Neural cell (in vitro differentiated cells): ENCODE data around the gene RFNG. TPM values are rescaled to one million over a fixed set of nuclear protein-coding genes. Genes with fewer than 3 reads are reported as not detected.

Experiments used
- H2AFZ ChIP-seq: fragments of 200-600, 300-800 bp; sonication (generic), shearing (Covaris generic); 2 replicates; pipeline ENCODE4 v1.6.0; 2014; ENCODE audit warnings: low read depth, mild to moderate bottlenecking, antibody characterized with exemption, low read length, moderate library complexity
- H3F3A ChIP-seq: fragments of 200-600 bp; shearing (Covaris generic); 2 replicates; pipeline ENCODE4 v1.6.1; 2016; ENCODE audit warnings: mild to moderate bottlenecking, moderate library complexity, mixed read lengths, antibody characterized with exemption, low read length; ENCODE audit not compliant: insufficient read depth, poor library complexity, severe bottlenecking
- H3K27ac ChIP-seq: fragments of 200-600, 300-800 bp; sonication (generic), shearing (Covaris generic); 2 replicates; pipeline ENCODE4 v1.5.1; 2014; ENCODE audit warnings: mild to moderate bottlenecking, low read length, moderate library complexity
- H3K27me3 ChIP-seq: fragments of 300-800, 200-600 bp; sonication (generic), shearing (Covaris generic); 2 replicates; pipeline ENCODE4 v1.6.0; 2014; ENCODE audit warnings: mild to moderate bottlenecking, low read depth, low read length, moderate library complexity; ENCODE audit not compliant: insufficient read depth
- H3K36me3 ChIP-seq: fragments of 300-800, 200-600 bp; sonication (generic), shearing (Covaris generic); 2 replicates; pipeline ENCODE4 v1.5.1; 2014; ENCODE audit warnings: mild to moderate bottlenecking, antibody characterized with exemption, low read length, moderate library complexity; ENCODE audit not compliant: insufficient read depth
- H3K4me2 ChIP-seq: fragments of 300-800, 200-600 bp; sonication (generic), shearing (Covaris generic); 2 replicates; pipeline ENCODE4 v1.6.0; 2014; ENCODE audit warnings: mild to moderate bottlenecking, low read length
- H3K4me3 ChIP-seq: fragments of 300-800, 200-600 bp; sonication (generic), shearing (Covaris generic); 2 replicates; pipeline ENCODE4 v1.5.1; 2014; ENCODE audit warnings: mild to moderate bottlenecking, low read length, moderate library complexity
- H3K79me2 ChIP-seq: fragments of 200-600 bp; shearing (Covaris generic); replicated peaks from 2 replicates; pipeline ENCODE4 v1.6.0; 2014; ENCODE audit warnings: mild to moderate bottlenecking, low read length, moderate library complexity; ENCODE audit not compliant: insufficient read depth
- H3K9ac ChIP-seq: fragments of 300-800, 200-600 bp; sonication (generic), shearing (Covaris generic); 2 replicates; pipeline ENCODE4 v1.6.1; 2016; ENCODE audit warnings: mild to moderate bottlenecking, low read length, mixed read lengths
- H3K9me2 ChIP-seq: fragments of 200-600 bp; shearing (Covaris generic); 2 replicates; pipeline ENCODE4 v1.6.1; 2016; ENCODE audit warnings: mild to moderate bottlenecking, low read length, mixed read lengths; ENCODE audit not compliant: insufficient read depth
- H3K9me3 ChIP-seq: fragments of 200-600, 300-800 bp; sonication (generic), shearing (Covaris generic); 2 replicates; pipeline ENCODE4 v1.6.1; 2016; ENCODE audit warnings: mild to moderate bottlenecking, mixed run types, low read length, moderate library complexity, mixed read lengths
- H4K20me1 ChIP-seq: fragments of 200-600 bp; shearing (Covaris generic); 2 replicates; pipeline ENCODE4 v1.6.1; 2016; ENCODE audit warnings: mild to moderate bottlenecking, mixed run types; ENCODE audit not compliant: insufficient read depth
- EP300 ChIP-seq: fragments of 450-650 bp; conservative IDR thresholded peaks from 2 replicates; pipeline ENCODE4 v1.6.1; 2014; ENCODE audit warnings: antibody characterized with exemption, mild to moderate bottlenecking, moderate library complexity; ENCODE audit not compliant: poor library complexity, severe bottlenecking
- EZH2 ChIP-seq: fragments of 200-600, 300-800 bp; shearing (Covaris generic), sonication (generic); IDR thresholded peaks from 2 replicates; pipeline ENCODE4 v1.6.1; 2014; ENCODE audit warnings: antibody characterized with exemption, low read length, borderline replicate concordance, mild to moderate bottlenecking; ENCODE audit not compliant: insufficient read depth, poor library complexity, severe bottlenecking
- MXI1 ChIP-seq: fragments of 450-650 bp; conservative IDR thresholded peaks from 2 replicates; pipeline ENCODE4 v1.6.1; 2014; ENCODE audit warnings: antibody characterized with exemption, mild to moderate bottlenecking; ENCODE audit not compliant: poor library complexity, severe bottlenecking
- POLR2AphosphoS5 ChIP-seq: IDR thresholded peaks from 2 replicates; pipeline ENCODE4 v1.6.1; 2012
- RAD21 ChIP-seq: fragments of 450-650 bp; conservative IDR thresholded peaks from 2 replicates; pipeline ENCODE4 v1.6.1; 2014; ENCODE audit warnings: antibody characterized with exemption, mild to moderate bottlenecking, moderate library complexity
- SMC3 ChIP-seq: fragments of 450-650 bp; conservative IDR thresholded peaks from 2 replicates; pipeline ENCODE4 v1.6.1; 2014; ENCODE audit warnings: antibody characterized with exemption, mild to moderate bottlenecking, moderate library complexity; ENCODE audit not compliant: poor library complexity
- TAF1 ChIP-seq: IDR thresholded peaks from 2 replicates; pipeline ENCODE4 v1.6.1; 2012; ENCODE audit warnings: low read depth
- polyA plus RNA-seq: library from polyadenylated mRNA; depleted of rRNA; stranded (reverse); fragments of >200 nt; gene quantifications from 2 replicates; pipeline ENCODE4 v1.2.3, GENCODE V29; 2014
- TF ChIP-seq, protein P1 (sequence below): fragments of 450-650 bp; IDR thresholded peaks from 2 replicates; pipeline ENCODE4 v1.5.1; 2014; ENCODE audit warnings: antibody characterized with exemption, mild to moderate bottlenecking, moderate library complexity; ENCODE audit not compliant: poor library complexity, severe bottlenecking
- TF ChIP-seq, protein P2 (sequence below): IDR thresholded peaks from 2 replicates; pipeline ENCODE4 v1.6.1; 2012; ENCODE audit warnings: borderline replicate concordance

RFNG gene
- polyA plus RNA-seq, 1 donor from 2014 or later = 176 TPM

DNA sequence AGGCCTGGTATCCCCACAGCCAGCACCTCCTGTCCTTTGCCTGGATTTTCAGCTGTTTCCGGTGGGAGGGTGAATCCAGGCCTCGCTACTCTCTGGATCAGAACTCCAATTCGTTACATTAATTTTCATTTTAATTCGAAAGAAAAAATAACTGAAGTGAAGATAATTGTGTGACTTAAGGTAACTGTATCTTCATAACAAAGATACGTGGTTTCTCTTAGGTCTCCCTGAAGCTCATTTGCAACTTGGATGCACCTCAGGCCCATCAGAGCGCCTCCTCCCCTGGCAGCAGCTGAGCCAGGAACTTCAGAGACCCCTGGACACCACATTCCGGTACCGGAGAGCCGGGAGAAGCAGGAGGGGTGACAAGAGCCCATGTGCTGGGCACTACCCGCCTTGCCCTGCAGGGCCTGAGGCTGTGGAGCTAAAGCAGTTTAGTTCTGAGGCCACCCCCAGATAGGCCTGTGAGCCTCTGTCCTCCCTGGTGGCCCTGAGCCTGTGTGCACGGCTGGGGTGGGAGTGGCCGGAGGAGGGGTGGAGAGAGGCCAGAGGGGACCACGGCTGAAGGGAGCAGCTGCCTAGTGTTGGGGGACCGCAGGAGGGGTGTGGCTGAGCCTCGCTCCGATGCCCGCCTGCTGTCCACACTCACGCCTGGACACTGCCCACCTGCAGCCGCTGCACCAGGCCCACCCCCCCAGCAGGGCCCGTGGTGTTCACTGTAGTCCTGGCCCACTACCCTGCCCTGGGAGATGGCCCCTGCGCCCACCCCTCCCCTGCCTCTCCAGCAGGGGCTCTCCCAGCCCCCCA lies 25.4 kb upstream of the RFNG start:
- no peak overlapping the region for H3K4me3 ChIP-seq

DNA sequence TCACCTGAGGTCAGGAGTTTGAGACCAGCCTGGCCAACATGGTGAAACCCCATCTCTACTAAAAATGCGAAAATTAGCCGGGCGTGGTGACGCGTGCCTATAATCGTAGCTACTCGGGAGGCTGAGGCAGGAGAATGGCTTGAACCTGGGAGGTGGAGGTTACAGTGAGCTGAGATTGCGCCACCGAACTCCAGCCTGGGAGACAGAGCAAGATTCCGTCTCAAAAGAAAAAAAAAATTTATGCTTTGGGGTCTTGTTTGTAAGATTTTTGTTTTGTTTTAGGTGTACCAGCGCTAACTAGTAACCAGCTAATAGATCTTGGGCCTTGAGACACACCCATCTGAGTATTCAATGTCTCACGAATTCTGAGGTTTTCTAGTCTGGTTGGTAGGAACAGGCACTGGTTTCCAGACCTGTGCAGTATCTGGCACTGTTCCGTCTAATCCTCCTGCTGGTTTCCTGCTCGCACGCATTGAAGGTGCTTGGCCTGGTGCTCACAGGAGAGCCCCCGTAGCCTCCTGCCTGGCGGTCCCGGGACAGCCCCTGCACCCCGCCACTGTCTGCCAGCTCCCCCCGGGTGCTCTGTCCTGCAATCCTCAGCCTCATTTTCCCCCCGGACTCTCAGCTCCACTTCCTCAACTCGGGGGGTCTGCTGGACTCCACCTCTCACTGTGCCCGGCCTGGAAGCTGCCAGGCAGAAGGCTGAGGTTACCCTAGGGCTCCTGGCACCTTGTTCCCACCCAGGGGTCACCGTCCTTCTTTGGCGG lies 24.6 kb upstream of the RFNG start:
- Histone ChIP-seq H2AFZ (no peak overlapping the region), H3K9me2 (no peaks in the 10 kb centered on the region), H3K79me2 (no peaks in the 10 kb centered on the region), H3K4me3 (no peak overlapping the region), H3K36me3 (no peaks in the 10 kb centered on the region), H3F3A (no peaks in the 10 kb centered on the region), H3K9ac (no peak overlapping the region), H3K9me3 (no peaks in the 10 kb centered on the region), H4K20me1 (no peaks in the 10 kb centered on the region), H3K4me2 (no peak overlapping the region), H3K27ac (no peak overlapping the region), H3K27me3 (no peaks in the 10 kb centered on the region)
- TF ChIP-seq SMC3 = no peak
- TF ChIP-seq, protein P1, sequence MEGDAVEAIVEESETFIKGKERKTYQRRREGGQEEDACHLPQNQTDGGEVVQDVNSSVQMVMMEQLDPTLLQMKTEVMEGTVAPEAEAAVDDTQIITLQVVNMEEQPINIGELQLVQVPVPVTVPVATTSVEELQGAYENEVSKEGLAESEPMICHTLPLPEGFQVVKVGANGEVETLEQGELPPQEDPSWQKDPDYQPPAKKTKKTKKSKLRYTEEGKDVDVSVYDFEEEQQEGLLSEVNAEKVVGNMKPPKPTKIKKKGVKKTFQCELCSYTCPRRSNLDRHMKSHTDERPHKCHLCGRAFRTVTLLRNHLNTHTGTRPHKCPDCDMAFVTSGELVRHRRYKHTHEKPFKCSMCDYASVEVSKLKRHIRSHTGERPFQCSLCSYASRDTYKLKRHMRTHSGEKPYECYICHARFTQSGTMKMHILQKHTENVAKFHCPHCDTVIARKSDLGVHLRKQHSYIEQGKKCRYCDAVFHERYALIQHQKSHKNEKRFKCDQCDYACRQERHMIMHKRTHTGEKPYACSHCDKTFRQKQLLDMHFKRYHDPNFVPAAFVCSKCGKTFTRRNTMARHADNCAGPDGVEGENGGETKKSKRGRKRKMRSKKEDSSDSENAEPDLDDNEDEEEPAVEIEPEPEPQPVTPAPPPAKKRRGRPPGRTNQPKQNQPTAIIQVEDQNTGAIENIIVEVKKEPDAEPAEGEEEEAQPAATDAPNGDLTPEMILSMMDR = no peak
- TF ChIP-seq, protein P2, sequence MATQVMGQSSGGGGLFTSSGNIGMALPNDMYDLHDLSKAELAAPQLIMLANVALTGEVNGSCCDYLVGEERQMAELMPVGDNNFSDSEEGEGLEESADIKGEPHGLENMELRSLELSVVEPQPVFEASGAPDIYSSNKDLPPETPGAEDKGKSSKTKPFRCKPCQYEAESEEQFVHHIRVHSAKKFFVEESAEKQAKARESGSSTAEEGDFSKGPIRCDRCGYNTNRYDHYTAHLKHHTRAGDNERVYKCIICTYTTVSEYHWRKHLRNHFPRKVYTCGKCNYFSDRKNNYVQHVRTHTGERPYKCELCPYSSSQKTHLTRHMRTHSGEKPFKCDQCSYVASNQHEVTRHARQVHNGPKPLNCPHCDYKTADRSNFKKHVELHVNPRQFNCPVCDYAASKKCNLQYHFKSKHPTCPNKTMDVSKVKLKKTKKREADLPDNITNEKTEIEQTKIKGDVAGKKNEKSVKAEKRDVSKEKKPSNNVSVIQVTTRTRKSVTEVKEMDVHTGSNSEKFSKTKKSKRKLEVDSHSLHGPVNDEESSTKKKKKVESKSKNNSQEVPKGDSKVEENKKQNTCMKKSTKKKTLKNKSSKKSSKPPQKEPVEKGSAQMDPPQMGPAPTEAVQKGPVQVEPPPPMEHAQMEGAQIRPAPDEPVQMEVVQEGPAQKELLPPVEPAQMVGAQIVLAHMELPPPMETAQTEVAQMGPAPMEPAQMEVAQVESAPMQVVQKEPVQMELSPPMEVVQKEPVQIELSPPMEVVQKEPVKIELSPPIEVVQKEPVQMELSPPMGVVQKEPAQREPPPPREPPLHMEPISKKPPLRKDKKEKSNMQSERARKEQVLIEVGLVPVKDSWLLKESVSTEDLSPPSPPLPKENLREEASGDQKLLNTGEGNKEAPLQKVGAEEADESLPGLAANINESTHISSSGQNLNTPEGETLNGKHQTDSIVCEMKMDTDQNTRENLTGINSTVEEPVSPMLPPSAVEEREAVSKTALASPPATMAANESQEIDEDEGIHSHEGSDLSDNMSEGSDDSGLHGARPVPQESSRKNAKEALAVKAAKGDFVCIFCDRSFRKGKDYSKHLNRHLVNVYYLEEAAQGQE = no peak
- no peak for TF ChIP-seq RAD21
- no peak for TF ChIP-seq EZH2
- TF ChIP-seq TAF1 = no peak
- no peak for TF ChIP-seq EP300

More for the DNA sequence above, 25.4 kb upstream of the RFNG start:
- TF ChIP-seq, protein P1 = no peak
- TF ChIP-seq RAD21 = no peak
- TF ChIP-seq TAF1 = no peak
- TF ChIP-seq, protein P2 = no peak
- no peak for TF ChIP-seq SMC3
- TF ChIP-seq EP300 = no peak
- no peak for TF ChIP-seq EZH2
- TF ChIP-seq POLR2AphosphoS5 = no peak
- no peak for TF ChIP-seq MXI1
- Histone ChIP-seq H3K9me3 (no peaks in the 10 kb centered on the region), H2AFZ (no peak overlapping the region), H3K36me3 (no peaks in the 10 kb centered on the region), H3K27me3 (no peaks in the 10 kb centered on the region), H3K9me2 (no peaks in the 10 kb centered on the region), H3K9ac (no peak overlapping the region), H4K20me1 (no peaks in the 10 kb centered on the region), H3F3A (no peaks in the 10 kb centered on the region), H3K4me2 (no peak overlapping the region), H3K27ac (no peak overlapping the region), H3K79me2 (no peaks in the 10 kb centered on the region)
